C1 segment of cervical spinal cord (tissue), 14 donors: ENCODE data around the gene NRM.
"Not testable (repeated sequence)": the region's sequence is repeated elsewhere in the genome, so short reads cannot be mapped to it uniquely, and the experiment has no call there.

Experiments
- DNase-seq, 14 donors: peaks; one replicate each; lab custom pipeline; 2025; lab: John Stamatoyannopoulos, UW

NRM gene

DNA sequence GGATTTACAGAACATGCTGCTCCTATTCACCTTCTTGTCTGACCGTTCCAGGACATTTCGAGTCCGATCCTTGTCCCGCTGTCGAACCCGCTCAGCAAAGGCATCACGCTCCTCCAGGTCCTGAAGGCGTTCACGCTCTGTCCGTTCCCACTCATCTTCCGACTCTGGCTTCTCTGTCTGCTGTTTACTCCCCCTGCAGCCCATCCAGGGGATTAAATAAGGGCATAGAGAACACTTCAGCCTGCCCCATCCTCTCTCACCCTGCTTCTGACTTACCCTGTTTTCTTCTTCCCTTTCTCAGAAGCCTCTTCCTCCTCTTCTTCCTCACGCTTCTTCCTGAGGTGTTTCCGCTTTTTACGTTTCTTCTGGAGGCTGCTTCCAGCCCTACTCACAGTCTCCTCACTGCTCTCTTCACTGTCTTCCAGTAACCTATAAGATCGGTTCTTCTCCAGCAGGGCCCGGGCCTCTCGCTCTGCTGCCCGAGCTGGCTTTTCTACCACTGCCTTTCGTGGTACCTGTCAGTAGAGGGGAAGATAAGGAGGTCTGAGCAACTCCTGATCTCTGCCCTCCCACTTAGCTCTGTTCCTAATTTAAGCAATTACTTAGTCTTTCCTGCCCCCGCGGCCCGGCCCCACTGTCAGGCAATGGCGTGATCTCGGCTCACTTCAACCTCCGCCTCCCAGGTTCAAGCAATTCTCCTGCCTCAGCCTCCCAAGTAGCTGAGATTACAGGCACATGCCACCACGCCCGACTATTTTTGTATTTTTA, 19.8 kb downstream of the NRM start:
- DNase-seq = no peak

DNA sequence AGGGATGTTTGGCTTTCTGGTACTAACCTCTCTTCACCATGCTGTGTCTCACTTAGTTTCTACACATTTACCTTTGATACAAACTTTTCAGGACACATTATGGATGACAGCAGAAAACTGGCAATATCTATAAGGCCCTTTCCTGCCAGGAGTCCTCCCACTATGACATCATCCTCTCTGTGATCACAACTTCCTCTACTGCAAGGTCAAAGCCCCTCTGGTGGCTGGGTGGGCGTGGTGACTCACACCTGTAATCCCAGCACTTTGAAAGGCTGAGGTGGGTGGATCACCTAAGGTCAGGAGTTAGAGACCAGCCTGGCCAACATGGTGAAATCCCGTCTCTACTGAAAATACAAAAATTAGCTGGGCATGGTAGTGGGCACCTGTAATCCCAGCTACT, 24.5 kb downstream of the NRM start:
- not testable (repeated sequence) for DNase-seq

- DNase-seq = no peak
These were observed 25.6 kb downstream of the NRM start for GRCh38 chr6:30664994-30665767.

- DNase-seq = not testable (repeated sequence)
These were observed 32.9 kb downstream of the NRM start for GRCh38 chr6:30657922-30658321.

DNA sequence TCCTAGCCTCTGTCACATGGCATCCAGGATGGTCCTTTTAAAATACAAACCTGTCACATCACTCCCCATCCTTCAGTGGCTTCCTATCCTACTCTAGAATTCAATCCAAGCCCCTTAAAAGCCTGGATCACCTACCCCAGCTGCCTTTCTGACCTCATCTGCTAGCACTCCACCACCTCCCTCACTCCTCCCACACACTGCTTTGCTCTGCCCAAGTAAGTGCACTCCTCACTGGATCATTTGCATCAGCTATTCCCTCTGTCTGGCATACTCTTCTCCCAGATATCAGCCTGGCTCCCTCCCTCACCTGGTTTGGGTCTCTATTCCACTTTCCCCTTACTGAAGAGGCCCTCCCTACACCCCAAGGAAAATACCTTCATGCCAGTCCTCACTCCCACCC, 33.3 kb downstream of the NRM start:
- no peak for DNase-seq

DNA sequence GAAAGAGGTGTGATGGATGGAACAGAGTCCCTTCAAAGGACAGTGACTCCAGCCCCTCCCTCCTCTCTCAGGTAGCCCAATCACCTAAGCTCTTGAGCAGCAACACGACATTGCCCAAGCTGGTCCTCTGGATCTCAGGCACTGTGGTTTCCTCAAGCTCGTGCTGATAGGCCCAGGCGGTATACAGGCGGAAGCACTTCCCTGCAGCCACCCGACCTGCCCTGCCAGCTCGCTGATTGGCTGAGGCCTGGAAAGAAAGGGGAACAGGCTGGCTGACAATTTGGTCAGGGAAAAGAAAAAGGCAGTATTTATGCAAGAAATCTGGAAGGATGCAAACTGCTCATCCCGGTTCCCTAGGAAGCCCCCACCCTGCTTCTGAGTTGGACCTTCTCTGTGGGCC, 34.3 kb downstream of the NRM start:
- peak in 2 of 14 donors; percentile 4 to 5 for DNase-seq

GRCh38 chr6:30655743-30656094, 35.1 kb downstream of the NRM start:
- no peak for DNase-seq

GRCh38 chr6:30654798-30655742, 35.7 kb downstream of the NRM start:
- DNase-seq = no peak

DNA sequence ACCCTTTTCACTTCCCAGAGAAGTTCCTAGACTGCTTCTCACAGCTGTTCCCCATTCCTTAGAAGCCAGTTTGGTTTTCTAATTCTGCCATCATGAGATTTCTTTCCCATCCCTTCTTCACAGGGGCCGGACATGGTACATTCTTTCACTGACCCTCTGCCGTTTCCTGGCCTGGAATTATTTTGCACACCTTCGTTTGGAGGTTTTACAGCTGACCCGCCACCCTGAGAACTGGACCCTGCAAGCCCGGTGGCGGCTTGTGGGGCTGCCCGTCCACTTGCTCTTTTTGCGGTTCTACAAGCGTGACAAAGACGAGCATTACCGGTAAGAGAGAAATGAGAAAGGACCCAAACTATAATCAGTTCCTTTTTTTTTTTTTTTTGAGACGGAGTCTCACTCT, 39.6 kb downstream of the NRM start:
- DNase-seq = no peak

GRCh38 chr6:30647242-30648116, 43.3 kb downstream of the NRM start:
- peak in 13 of 14 donors; percentile 12 to 91 (median 67) for DNase-seq

- peak; percentile 39 to 95 (median 86) for DNase-seq
These were observed 44.1 kb downstream of the NRM start, which contains the start of gene C6orf136 for GRCh38 chr6:30646450-30647241. C6orf136 (plus strand) TSS chr6:30647133; CDS start chr6:30647232, 99 bp downstream.

DNA sequence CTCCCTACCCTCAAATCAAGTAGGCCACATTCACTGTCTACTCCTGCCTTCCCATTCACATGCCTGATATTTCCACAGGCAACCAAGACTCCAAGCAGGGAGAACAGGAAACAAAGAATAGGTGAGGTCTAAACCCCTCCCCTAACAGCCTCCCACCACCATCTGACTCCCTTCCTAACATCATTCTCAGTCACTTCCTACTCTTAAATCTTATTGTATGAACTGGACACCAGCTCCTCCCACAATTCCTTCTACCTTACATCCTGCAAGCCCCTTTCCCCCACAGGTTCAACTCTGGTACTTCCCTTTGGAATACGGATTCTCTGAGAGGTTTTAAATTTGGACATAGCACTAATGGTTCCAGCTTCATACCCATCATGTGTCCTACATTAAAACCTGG, 44.8 kb downstream of the NRM start:
- DNase-seq = no peak

DNA sequence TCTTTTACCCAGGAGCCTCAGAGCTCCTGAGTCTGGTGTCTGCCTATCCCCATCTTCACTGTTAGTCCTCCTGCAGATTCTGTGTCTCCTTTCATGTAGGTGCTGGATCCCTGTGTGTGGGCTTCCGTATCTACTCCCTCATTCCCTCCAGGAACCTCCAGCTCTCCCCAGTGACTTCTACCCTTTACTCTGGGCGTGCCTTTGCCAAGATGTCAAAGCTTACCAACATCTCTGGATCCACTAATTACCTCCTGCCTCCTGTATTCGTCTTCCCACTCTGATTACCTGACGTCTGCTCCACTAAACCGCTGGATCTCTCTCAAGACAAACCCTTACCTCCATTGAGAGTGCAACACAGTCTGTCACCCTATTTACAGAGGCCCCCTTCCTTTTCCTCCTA, 46.0 kb downstream of the NRM start:
- DNase-seq = no peak

DNA sequence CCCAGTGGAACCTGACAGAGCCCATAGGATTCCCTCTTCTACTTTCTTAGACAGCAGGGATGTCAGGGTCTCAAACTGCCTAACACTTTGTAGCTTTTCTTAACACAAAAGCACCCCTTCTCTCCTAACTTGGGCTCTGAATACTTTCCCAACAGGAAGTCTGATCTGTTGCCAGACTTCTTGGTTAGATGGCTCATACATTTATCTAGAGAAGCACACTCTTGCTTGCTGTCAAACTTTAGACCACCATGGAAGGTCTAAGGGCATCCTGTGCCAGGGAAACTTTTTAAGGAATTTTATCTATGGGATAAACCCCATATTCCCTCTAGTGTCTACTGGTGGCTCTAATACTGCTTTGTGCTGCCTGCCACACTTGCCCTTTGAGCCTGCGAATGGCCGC, 47.1 kb downstream of the NRM start:
- DNase-seq = no peak

- DNase-seq = no peak
These were observed 49.7 kb downstream of the NRM start for GRCh38 chr6:30641048-30641447.

GRCh38 chr6:30640481-30640880, 50.3 kb downstream of the NRM start:
- no peak for DNase-seq
